ENCODE results near the gene MYOCD. TPM values are rescaled to one million over a fixed set of nuclear protein-coding genes. Genes with fewer than 3 reads are reported as not detected.

The MYOCD gene
- total and polyA plus RNA-seq, 4 donors, result 0.05 to 0.59 (median 0.23) TPM

DNA sequence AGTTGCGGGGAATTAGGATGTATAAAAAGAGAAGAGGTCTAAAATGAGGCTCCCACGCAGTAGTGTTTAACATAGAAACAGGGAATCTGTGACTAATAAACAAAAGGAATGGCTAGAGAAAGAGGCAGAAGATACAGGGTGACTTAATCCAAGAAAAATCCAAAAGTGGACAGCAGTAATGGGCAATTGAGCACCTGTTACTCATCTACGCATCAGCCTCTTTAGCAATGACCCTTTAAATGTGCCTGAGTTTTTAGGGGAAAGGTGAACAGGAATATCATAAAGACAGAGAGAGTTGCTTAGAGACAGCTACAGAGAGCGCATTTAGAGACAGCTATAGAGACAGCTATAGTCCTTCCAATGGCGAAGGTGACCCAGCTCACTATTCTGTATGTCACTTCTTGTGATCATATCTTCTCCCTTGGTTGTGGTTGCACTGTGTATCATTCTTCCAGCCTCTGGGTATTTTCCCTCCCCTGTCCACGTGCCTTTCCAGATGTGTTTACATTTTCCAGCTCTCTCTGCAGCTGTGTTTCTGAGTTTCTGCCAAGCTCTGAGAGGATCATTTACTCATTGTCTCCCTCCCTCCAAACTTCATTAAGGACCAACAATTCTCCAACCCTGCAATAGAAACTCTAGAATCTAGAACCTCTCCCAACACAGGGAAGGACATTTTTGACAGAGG lies 61.5 kb downstream of the MYOCD start:
- Histone ChIP-seq H3K4me1 (ENCODE audit: control insufficient read depth in 4 of 4, insufficient read depth in 4 of 4, low read length in 3 of 4) (no peaks in the 10 kb centered on the region), H3K36me3 (ENCODE audit: control insufficient read depth in 4 of 4, insufficient read depth in 3 of 4, low read depth in 1 of 4, low read length in 3 of 4) (no peaks in the 10 kb centered on the region), H3K9me3 (ENCODE audit: control insufficient read depth in 4 of 4, low read length in 3 of 4) (no peaks in the 10 kb centered on the region), H3K27ac (ENCODE audit: low read depth in 1 of 2, low read length in 2 of 2) (no peak overlapping the region), H3K4me3 (ENCODE audit: low read depth in 1 of 3, low read length in 3 of 3) (no peak overlapping the region), H3K27me3 (ENCODE audit: control insufficient read depth in 4 of 4, insufficient read depth in 4 of 4, low read length in 3 of 4) (no peaks in the 10 kb centered on the region), H3K9ac (ENCODE audit: low read depth in 1 of 2, low read length in 2 of 2) (no peak overlapping the region)
- 70% methylated on average over 6 of the region's 6 CpGs for WGBS
- DNase-seq (ENCODE audit: low spot score), result no peak
- no peak for TF ChIP-seq HNF4A (conservative IDR thresholded peaks at IDR 0.05)
- TF ChIP-seq, protein P1, sequence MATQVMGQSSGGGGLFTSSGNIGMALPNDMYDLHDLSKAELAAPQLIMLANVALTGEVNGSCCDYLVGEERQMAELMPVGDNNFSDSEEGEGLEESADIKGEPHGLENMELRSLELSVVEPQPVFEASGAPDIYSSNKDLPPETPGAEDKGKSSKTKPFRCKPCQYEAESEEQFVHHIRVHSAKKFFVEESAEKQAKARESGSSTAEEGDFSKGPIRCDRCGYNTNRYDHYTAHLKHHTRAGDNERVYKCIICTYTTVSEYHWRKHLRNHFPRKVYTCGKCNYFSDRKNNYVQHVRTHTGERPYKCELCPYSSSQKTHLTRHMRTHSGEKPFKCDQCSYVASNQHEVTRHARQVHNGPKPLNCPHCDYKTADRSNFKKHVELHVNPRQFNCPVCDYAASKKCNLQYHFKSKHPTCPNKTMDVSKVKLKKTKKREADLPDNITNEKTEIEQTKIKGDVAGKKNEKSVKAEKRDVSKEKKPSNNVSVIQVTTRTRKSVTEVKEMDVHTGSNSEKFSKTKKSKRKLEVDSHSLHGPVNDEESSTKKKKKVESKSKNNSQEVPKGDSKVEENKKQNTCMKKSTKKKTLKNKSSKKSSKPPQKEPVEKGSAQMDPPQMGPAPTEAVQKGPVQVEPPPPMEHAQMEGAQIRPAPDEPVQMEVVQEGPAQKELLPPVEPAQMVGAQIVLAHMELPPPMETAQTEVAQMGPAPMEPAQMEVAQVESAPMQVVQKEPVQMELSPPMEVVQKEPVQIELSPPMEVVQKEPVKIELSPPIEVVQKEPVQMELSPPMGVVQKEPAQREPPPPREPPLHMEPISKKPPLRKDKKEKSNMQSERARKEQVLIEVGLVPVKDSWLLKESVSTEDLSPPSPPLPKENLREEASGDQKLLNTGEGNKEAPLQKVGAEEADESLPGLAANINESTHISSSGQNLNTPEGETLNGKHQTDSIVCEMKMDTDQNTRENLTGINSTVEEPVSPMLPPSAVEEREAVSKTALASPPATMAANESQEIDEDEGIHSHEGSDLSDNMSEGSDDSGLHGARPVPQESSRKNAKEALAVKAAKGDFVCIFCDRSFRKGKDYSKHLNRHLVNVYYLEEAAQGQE (IDR thresholded peaks at IDR 0.05), result no peak
- TF ChIP-seq, protein P2, sequence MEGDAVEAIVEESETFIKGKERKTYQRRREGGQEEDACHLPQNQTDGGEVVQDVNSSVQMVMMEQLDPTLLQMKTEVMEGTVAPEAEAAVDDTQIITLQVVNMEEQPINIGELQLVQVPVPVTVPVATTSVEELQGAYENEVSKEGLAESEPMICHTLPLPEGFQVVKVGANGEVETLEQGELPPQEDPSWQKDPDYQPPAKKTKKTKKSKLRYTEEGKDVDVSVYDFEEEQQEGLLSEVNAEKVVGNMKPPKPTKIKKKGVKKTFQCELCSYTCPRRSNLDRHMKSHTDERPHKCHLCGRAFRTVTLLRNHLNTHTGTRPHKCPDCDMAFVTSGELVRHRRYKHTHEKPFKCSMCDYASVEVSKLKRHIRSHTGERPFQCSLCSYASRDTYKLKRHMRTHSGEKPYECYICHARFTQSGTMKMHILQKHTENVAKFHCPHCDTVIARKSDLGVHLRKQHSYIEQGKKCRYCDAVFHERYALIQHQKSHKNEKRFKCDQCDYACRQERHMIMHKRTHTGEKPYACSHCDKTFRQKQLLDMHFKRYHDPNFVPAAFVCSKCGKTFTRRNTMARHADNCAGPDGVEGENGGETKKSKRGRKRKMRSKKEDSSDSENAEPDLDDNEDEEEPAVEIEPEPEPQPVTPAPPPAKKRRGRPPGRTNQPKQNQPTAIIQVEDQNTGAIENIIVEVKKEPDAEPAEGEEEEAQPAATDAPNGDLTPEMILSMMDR (IDR thresholded peaks at IDR 0.05; ENCODE audit: low read depth, low read length, missing input control), result no peak
- TF ChIP-seq, protein P3, sequence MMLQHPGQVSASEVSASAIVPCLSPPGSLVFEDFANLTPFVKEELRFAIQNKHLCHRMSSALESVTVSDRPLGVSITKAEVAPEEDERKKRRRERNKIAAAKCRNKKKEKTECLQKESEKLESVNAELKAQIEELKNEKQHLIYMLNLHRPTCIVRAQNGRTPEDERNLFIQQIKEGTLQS (IDR thresholded peaks at IDR 0.05), result no peak
- TF ChIP-seq, protein P4, sequence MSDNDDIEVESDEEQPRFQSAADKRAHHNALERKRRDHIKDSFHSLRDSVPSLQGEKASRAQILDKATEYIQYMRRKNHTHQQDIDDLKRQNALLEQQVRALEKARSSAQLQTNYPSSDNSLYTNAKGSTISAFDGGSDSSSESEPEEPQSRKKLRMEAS (IDR thresholded peaks at IDR 0.05), result no peak
- TF ChIP-seq SP1 (IDR thresholded peaks at IDR 0.05), result no peak
- TF ChIP-seq FOXA2 (IDR thresholded peaks at IDR 0.05), result no peak
- TF ChIP-seq, protein P5, sequence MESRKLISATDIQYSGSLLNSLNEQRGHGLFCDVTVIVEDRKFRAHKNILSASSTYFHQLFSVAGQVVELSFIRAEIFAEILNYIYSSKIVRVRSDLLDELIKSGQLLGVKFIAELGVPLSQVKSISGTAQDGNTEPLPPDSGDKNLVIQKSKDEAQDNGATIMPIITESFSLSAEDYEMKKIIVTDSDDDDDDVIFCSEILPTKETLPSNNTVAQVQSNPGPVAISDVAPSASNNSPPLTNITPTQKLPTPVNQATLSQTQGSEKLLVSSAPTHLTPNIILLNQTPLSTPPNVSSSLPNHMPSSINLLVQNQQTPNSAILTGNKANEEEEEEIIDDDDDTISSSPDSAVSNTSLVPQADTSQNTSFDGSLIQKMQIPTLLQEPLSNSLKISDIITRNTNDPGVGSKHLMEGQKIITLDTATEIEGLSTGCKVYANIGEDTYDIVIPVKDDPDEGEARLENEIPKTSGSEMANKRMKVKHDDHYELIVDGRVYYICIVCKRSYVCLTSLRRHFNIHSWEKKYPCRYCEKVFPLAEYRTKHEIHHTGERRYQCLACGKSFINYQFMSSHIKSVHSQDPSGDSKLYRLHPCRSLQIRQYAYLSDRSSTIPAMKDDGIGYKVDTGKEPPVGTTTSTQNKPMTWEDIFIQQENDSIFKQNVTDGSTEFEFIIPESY (IDR thresholded peaks at IDR 0.05), result no peak
- no peak for TF ChIP-seq FOXA1 (IDR thresholded peaks at IDR 0.05)
- TF ChIP-seq JUND (IDR thresholded peaks at IDR 0.05), result no peak

DNA sequence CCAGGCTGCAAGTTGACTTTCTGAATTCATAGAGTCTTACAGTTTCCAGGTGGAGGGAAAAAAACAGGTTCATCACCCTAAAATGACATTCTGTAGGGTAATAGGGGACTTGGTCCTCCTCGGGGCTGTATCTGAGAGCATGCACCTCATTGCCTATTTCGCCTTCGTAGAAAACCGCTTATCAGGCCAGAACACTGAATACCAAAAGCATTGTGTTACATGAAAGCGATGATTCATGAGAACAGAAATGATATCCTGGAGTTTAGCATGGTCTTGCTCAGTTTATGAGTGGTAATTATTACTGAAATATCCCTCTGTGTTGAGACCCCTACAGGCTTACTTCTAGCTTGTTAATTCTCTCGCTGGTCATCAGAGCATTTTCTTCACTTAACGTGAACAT lies 62.2 kb downstream of the MYOCD start:
- Histone ChIP-seq H3K27ac (ENCODE audit: low read depth in 1 of 2, low read length in 2 of 2) (no peak overlapping the region), H3K4me3 (ENCODE audit: low read depth in 1 of 3, low read length in 3 of 3) (no peak overlapping the region), H3K9ac (ENCODE audit: low read depth in 1 of 2, low read length in 2 of 2) (no peak overlapping the region), H3K27me3 (ENCODE audit: control insufficient read depth in 4 of 4, insufficient read depth in 4 of 4, low read length in 3 of 4) (no peaks in the 10 kb centered on the region), H3K4me1 (ENCODE audit: control insufficient read depth in 4 of 4, insufficient read depth in 4 of 4, low read length in 3 of 4) (no peaks in the 10 kb centered on the region), H3K36me3 (ENCODE audit: control insufficient read depth in 4 of 4, insufficient read depth in 3 of 4, low read depth in 1 of 4, low read length in 3 of 4) (no peaks in the 10 kb centered on the region), H3K9me3 (ENCODE audit: control insufficient read depth in 4 of 4, low read length in 3 of 4) (no peaks in the 10 kb centered on the region)
- 83% methylated on average over 7 of the region's 7 CpGs for WGBS
- TF ChIP-seq HNF4G (IDR thresholded peaks at IDR 0.05) (no peak), RAD21 (IDR thresholded peaks at IDR 0.05) (no peak), NR2F2 (IDR thresholded peaks at IDR 0.05) (no peak), YY1 (IDR thresholded peaks at IDR 0.05) (no peak), GABPA (IDR thresholded peaks at IDR 0.05 in 1 of 2, conservative IDR thresholded peaks at IDR 0.05 in 1 of 2) (no peak), EGR1 (IDR thresholded peaks at IDR 0.05; ENCODE audit: low read depth in 2 of 2) (no peak), HNF4A (conservative IDR thresholded peaks at IDR 0.05) (no peak), RXRA (IDR thresholded peaks at IDR 0.05) (no peak), JUND (IDR thresholded peaks at IDR 0.05) (no peak)
- TF ChIP-seq, protein P3 (IDR thresholded peaks at IDR 0.05), result no peak
- DNase-seq (ENCODE audit: low spot score), result no peak
